ENCODE measurements around the gene LGI4. TPM values are rescaled to one million over a fixed set of nuclear protein-coding genes. Genes with fewer than 3 reads are reported as not detected.

LGI4 gene
- not detected in 2 replicates for total RNA-seq

- DNase-seq (ENCODE audit: extremely low read depth, low read depth, low spot score), result no peak
Observed at GRCh38 chr19:35134601-35135242, at the start of gene LGI4. TSS of gene LGI4 (minus strand) at chr19:35135059. CDS start at chr19:35134680, 379 bp downstream.

GRCh38 chr19:35184267-35184666 is 49.4 kb upstream of the LGI4 start:
- DNase-seq (ENCODE audit: extremely low read depth, low read depth, low spot score), result no peak

GRCh38 chr19:35181387-35181786 is 46.5 kb upstream of the LGI4 start:
- DNase-seq (ENCODE audit: extremely low read depth, low read depth, low spot score), result no peak

- no peak for DNase-seq (ENCODE audit: extremely low read depth, low read depth, low spot score)
Observed at GRCh38 chr19:35179830-35180229, 45.0 kb upstream of the LGI4 start.

GRCh38 chr19:35178701-35179100 is 43.8 kb upstream of the LGI4 start:
- no peak for DNase-seq (ENCODE audit: extremely low read depth, low read depth, low spot score)

- no peak for DNase-seq (ENCODE audit: extremely low read depth, low read depth, low spot score)
Observed at GRCh38 chr19:35177377-35178274, 42.8 kb upstream of the LGI4 start.

- DNase-seq (ENCODE audit: extremely low read depth, low read depth, low spot score), result no peak
Observed at GRCh38 chr19:35176181-35176570, 41.3 kb upstream of the LGI4 start.

- DNase-seq (ENCODE audit: extremely low read depth, low read depth, low spot score), result no peak
Observed at GRCh38 chr19:35174226-35174625, 39.4 kb upstream of the LGI4 start.

- DNase-seq (ENCODE audit: extremely low read depth, low read depth, low spot score), result no peak
Observed at GRCh38 chr19:35171730-35172129, 36.9 kb upstream of the LGI4 start.

- DNase-seq (ENCODE audit: extremely low read depth, low read depth, low spot score), result no peak
Observed at GRCh38 chr19:35170359-35171061, 35.7 kb upstream of the LGI4 start.

- no peak for DNase-seq (ENCODE audit: extremely low read depth, low read depth, low spot score)
Observed at GRCh38 chr19:35169221-35169995, 34.5 kb upstream of the LGI4 start.

- DNase-seq (ENCODE audit: extremely low read depth, low read depth, low spot score), result no peak
Observed at GRCh38 chr19:35168196-35168595, 33.3 kb upstream of the LGI4 start.

- DNase-seq (ENCODE audit: extremely low read depth, low read depth, low spot score), result no peak
Observed at GRCh38 chr19:35167251-35168119, 32.6 kb upstream of the LGI4 start.

GRCh38 chr19:35166100-35167063 is 31.5 kb upstream of the LGI4 start:
- no peak for DNase-seq (ENCODE audit: extremely low read depth, low read depth, low spot score)

- no peak for DNase-seq (ENCODE audit: extremely low read depth, low read depth, low spot score)
Observed at GRCh38 chr19:35165200-35166058, 30.6 kb upstream of the LGI4 start.

GRCh38 chr19:35164418-35164817 is 29.6 kb upstream of the LGI4 start:
- DNase-seq (ENCODE audit: extremely low read depth, low read depth, low spot score), result no peak

GRCh38 chr19:35162471-35163326 is 27.8 kb upstream of the LGI4 start:
- DNase-seq (ENCODE audit: extremely low read depth, low read depth, low spot score), result no peak

Measured in glomerular endothelial cell (primary cell).